HG03469 (cell line): ENCODE measurements around the gene CCM2.
"Not testable (repeated sequence)": the region's sequence is repeated elsewhere in the genome, so short reads cannot be mapped to it uniquely, and the experiment has no call there.

Experiments
- ATAC-seq: cut with Tn5 transposase; IDR thresholded peaks from one replicate; pipeline ENCODE4 v1.9.1; 2021; ENCODE audit warnings: mild to moderate bottlenecking, moderate library complexity, moderate number of reproducible peaks; ENCODE audit not compliant: unreplicated experiment

Gene CCM2

GRCh38 chr7:44999245-45000092 is 532 bp upstream of the CCM2 start:
- peak; percentile 44 for ATAC-seq

GRCh38 chr7:45001138-45001694 is 1.2 kb downstream of the CCM2 start:
- ATAC-seq, result peak; percentile 27

GRCh38 chr7:45001826-45002225 is 1.8 kb downstream of the CCM2 start:
- ATAC-seq, result no peak

GRCh38 chr7:45003789-45004188 is 3.8 kb downstream of the CCM2 start:
- no peak for ATAC-seq

GRCh38 chr7:45007106-45007505 is 7.1 kb downstream of the CCM2 start:
- ATAC-seq, result no peak

- no peak for ATAC-seq
These were observed 7.7 kb downstream of the CCM2 start for GRCh38 chr7:45007571-45008328.

- no peak for ATAC-seq
These were observed 13.5 kb downstream of the CCM2 start for GRCh38 chr7:45013465-45013967.

GRCh38 chr7:45015313-45015712 is 15.3 kb downstream of the CCM2 start:
- ATAC-seq, result no peak

- no peak for ATAC-seq
These were observed 17.3 kb downstream of the CCM2 start for GRCh38 chr7:45017253-45017652.

GRCh38 chr7:45020915-45021314 is 20.9 kb downstream of the CCM2 start:
- no peak for ATAC-seq

GRCh38 chr7:45021604-45022296 is 21.7 kb downstream of the CCM2 start:
- peak; percentile 45 for ATAC-seq

GRCh38 chr7:45024126-45024744 is 24.2 kb downstream of the CCM2 start:
- ATAC-seq, result no peak

GRCh38 chr7:45025473-45025872 is 25.5 kb downstream of the CCM2 start:
- not testable (repeated sequence) for ATAC-seq

GRCh38 chr7:45026013-45026412 is 26.0 kb downstream of the CCM2 start:
- no peak for ATAC-seq

- ATAC-seq, result no peak
These were observed 27.2 kb downstream of the CCM2 start for GRCh38 chr7:45026984-45027773.

- no peak for ATAC-seq
These were observed 27.7 kb downstream of the CCM2 start for GRCh38 chr7:45027774-45028114.

GRCh38 chr7:45028138-45028919 is 28.3 kb downstream of the CCM2 start:
- no peak for ATAC-seq

GRCh38 chr7:45028920-45029344 is 28.9 kb downstream of the CCM2 start:
- ATAC-seq, result no peak

- no peak for ATAC-seq
These were observed 31.8 kb downstream of the CCM2 start for GRCh38 chr7:45031829-45032228.
